HFF-Myc (cell line): ENCODE data around the gene SERGEF.
A peak's percentile ranks its signal among the peaks of the same experiment; 100 is the strongest.
"Not testable (repeated sequence)": the region's sequence is repeated elsewhere in the genome, so short reads cannot be mapped to it uniquely, and the experiment has no call there.

Source experiments
- DNase-seq: peaks from one replicate; pipeline ENCODE4 v3.0.0-alpha.2; 2011; ENCODE audit warnings: low read depth; ENCODE audit errors: extremely low read depth
- H3K4me3 ChIP-seq: replicated peaks from 2 replicates; pipeline ENCODE4 v1.5.1; 2011; ENCODE audit warnings: low read depth, mild to moderate bottlenecking, control low read depth, low read length
- CTCF ChIP-seq: IDR thresholded peaks from 2 replicates; pipeline ENCODE4 v1.5.1; 2012; ENCODE audit warnings: mild to moderate bottlenecking, low read depth, low read length, control low read depth; ENCODE audit errors: missing control alignments

The SERGEF gene

GRCh38 chr11:17875891-17876290 is 137.0 kb downstream of the SERGEF start:
- DNase-seq, result no peak
- TF ChIP-seq CTCF, result no peak

GRCh38 chr11:17873586-17873985 is 139.3 kb downstream of the SERGEF start:
- H3K4me3 ChIP-seq, result no peak overlapping the region
- no peak for DNase-seq
- TF ChIP-seq CTCF, result no peak

More at GRCh38 chr11:17875891-17876290, 137.0 kb downstream of the SERGEF start:
- H3K4me3 ChIP-seq, result no peak overlapping the region

GRCh38 chr11:17868398-17868797 is 144.4 kb downstream of the SERGEF start:
- not testable (repeated sequence) for DNase-seq, H3K4me3 ChIP-seq

- no peak overlapping the region for H3K4me3 ChIP-seq
- TF ChIP-seq CTCF, result no peak
- no peak for DNase-seq
Measured at GRCh38 chr11:17867341-17867740, 145.5 kb downstream of the SERGEF start.

- H3K4me3 ChIP-seq, result no peak overlapping the region
- DNase-seq, result no peak
- TF ChIP-seq CTCF, result no peak
Measured at GRCh38 chr11:17865765-17866428, 146.9 kb downstream of the SERGEF start.

GRCh38 chr11:17864478-17864941 is 148.3 kb downstream of the SERGEF start:
- DNase-seq, result no peak
- H3K4me3 ChIP-seq, result no peak overlapping the region
- TF ChIP-seq CTCF, result peak; percentile 50

- DNase-seq, result no peak
- no peak overlapping the region for H3K4me3 ChIP-seq
- no peak for TF ChIP-seq CTCF
Measured at GRCh38 chr11:17861036-17861755, 151.7 kb downstream of the SERGEF start.
